Cardiac fibroblast (primary cell): Measurements from ENCODE around the gene NDUFS3.

Experiments used
- DNase-seq, 2 donors: peaks; one replicate each; pipeline versions ENCODE4 v3.0.0 to v3.0.0-alpha.2; 2010; ENCODE audit warnings: low read depth in 2 of 2
- H3K4me3 ChIP-seq, 2 donors: replicated peaks in 1 of 2; 1 replicate in 1 of 2; 2 replicates in 1 of 2; pipeline ENCODE4 v1.5.1; 2011; ENCODE audit warnings: low read depth in 2 of 2, low read length in 2 of 2, mild to moderate bottlenecking in 2 of 2, moderate library complexity in 1 of 2
- CTCF ChIP-seq: IDR thresholded peaks from one replicate; pipeline ENCODE4 v1.5.1; 2011; ENCODE audit warnings: low read depth, mild to moderate bottlenecking, low read length, inconsistent platforms

The NDUFS3 gene

DNA sequence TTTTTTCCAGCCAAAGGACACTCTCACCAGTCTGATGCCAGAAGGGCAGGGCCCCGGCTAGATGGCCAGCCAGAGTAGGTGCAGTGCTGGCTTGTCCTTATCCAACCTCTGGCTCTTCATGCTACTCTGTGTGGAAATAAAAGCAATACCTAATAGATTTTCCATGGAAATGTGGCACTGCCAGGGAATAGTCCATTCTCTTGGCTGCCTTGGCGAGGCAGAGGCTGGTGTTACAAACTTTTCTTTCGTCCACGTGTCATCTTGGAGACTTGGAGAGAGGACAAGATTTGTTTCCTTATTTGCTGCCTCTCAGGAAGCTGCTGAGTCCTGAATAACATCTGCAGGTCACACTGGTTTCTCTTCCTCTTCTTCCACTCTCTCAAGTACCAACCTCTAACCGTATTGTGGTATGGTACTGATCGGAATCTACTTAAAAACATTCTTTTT lies 32.5 kb downstream of the NDUFS3 start:
- DNase-seq: no peak
- H3K4me3 ChIP-seq: no peak overlapping the region
- no peak for TF ChIP-seq CTCF

DNA sequence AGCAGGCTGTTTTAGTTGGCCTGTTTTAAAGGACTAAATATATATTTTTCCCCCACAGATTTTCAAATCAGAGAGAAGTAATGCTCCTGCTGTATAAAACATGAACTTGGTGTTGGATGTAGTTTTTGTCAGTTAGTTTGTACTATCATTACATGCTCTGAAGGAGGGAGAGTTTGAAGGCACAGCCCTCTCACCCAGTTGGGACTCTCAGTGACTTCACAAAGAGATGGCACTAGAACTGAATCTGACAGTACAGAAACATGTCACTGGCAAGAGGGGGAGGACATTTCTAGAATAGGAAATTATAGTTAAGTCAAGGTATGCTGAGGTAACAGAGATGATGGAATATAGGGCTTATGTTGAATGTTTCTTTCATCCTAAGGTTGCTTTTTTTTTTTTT lies 36.4 kb downstream of the NDUFS3 start:
- no peak for DNase-seq
- H3K4me3 ChIP-seq: no peak overlapping the region
- TF ChIP-seq CTCF: no peak

DNA sequence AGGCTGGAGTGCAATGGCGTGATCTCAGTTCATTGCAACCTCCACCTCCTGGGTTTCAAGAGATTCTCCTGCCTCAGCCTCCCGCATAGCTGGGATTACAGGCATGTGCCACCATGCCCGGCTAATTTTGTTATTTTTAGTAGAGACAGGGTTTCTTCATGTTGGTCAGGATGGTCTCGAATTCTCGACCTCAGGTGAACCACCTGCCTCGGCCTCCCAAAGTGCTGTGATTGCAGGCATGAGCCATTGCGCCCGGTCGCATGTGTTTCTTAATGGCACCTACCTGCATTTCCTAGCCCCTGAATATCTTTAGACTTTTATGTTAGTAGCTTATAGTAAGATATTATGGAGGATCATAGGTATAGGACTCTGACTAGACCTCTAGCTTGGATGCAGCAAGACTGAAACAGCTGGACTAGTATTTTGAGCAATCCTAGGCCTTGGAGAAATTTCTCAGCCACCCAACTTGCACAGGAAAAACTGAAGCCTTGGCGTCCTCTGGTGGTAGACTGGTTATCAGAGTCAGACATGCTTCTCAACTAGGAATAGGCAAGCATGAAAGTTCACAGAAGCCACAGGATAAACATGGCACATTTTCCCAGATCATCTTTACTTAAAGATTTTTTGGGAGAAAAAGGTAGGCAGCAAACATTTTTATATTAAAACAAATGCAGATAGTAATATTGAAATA lies 38.0 kb downstream of the NDUFS3 start:
- no peak overlapping the region for H3K4me3 ChIP-seq
- DNase-seq: peak; percentile 88 to 89

GRCh38 chr11:47617417-47617809 lies 38.5 kb downstream of the NDUFS3 start:
- H3K4me3 ChIP-seq: no peak overlapping the region
- peak; percentile 45 to 69 for DNase-seq
- no peak for TF ChIP-seq CTCF

More for the DNA sequence above, 38.0 kb downstream of the NDUFS3 start:
- TF ChIP-seq CTCF: peak; percentile 95

DNA sequence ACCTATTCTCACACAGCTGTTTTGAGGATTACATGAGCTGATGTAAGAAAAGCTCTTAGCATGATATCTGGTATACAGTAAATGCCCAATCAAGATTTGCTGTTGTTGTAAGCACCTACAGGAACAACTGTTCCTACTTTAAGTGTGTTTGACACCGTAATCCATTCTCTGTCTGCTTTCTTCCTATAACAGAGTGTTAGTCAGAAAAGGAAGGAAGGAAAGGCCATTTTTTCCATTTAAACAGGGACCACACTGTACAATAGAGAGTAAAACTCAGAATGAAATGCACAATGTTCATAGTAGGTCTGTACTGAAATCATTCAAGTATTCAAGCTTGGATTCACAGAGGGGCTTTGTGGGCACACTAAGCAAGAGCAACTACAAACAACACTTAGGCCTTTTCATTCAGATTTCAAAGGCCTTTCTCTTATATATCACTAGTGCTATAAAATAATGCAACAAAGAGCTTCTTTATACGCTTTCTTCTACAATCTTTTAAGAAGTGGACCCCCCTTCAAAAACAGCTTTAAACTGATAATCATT lies 42.0 kb downstream of the NDUFS3 start:
- H3K4me3 ChIP-seq: no peak overlapping the region
- DNase-seq: no peak
- TF ChIP-seq CTCF: no peak

DNA sequence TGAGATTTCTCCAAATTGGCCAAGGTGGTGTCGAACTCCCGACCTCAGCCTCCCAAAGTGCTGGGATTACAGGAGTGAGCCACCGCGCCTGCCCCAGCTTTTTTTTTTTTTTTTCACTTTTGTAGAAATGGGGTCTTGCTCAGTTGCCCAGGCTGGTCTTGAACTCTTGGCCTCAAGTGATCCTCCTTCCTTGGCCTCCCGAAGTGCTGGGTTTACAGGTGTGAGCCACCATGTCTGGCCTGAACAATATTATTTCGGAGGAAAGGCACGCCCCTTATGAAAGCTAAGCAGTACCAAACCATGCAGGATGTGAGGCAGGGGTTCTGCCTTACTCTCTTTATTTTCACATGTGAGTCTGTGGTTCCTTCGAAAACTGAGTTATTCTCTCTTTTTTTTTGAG lies 47.4 kb downstream of the NDUFS3 start:
- DNase-seq: no peak
- H3K4me3 ChIP-seq: no peak overlapping the region
- TF ChIP-seq CTCF: no peak

- no peak for DNase-seq
- H3K4me3 ChIP-seq: no peak overlapping the region
- TF ChIP-seq CTCF: no peak
These were observed 49.2 kb downstream of the NDUFS3 start for GRCh38 chr11:47628026-47628425.
